Kidney epithelial cell (primary cell): ENCODE results near the gene VSTM1. TPM values are rescaled to one million over a fixed set of nuclear protein-coding genes. Genes with fewer than 3 reads are reported as not detected.

Experiments used
- DNase-seq: peaks from one replicate; pipeline ENCODE4 v3.0.0-alpha.2; 2010; ENCODE audit warnings: low read depth
- H3K27me3 ChIP-seq: 2 replicates; pipeline ENCODE4 v1.6.0; 2011; ENCODE audit warnings: low read length; ENCODE audit not compliant: control insufficient read depth, insufficient read depth
- H3K36me3 ChIP-seq: 2 replicates; pipeline ENCODE4 v1.5.1; 2011; ENCODE audit warnings: low read length; ENCODE audit not compliant: control insufficient read depth, insufficient read depth
- H3K4me3 ChIP-seq: 2 replicates; pipeline ENCODE4 v1.5.1; 2011; ENCODE audit warnings: low read depth, mild to moderate bottlenecking, control low read depth, low read length
- CTCF ChIP-seq: IDR thresholded peaks from 2 replicates; pipeline ENCODE4 v1.5.1; 2011; ENCODE audit warnings: mild to moderate bottlenecking, moderate library complexity, low read length, control low read depth, inconsistent platforms; ENCODE audit not compliant: insufficient read depth, poor library complexity, severe bottlenecking
- total RNA-seq: library from RNA; depleted of rRNA; stranded (reverse); fragments of >200 nt; gene quantifications from 2 replicates; pipeline ENCODE4 v1.2.3, GENCODE V29; 2015

The VSTM1 gene
- total RNA-seq, 1 donor from 2014 or later, result not detected

- Histone ChIP-seq H3K27me3 (no peaks in the 10 kb centered on the region), H3K4me3 (no peak overlapping the region), H3K36me3 (no peaks in the 10 kb centered on the region)
- no peak for DNase-seq
- TF ChIP-seq CTCF, result peak; percentile 32
Observed at GRCh38 chr19:54030895-54031586, 32.7 kb downstream of the VSTM1 start.

DNA sequence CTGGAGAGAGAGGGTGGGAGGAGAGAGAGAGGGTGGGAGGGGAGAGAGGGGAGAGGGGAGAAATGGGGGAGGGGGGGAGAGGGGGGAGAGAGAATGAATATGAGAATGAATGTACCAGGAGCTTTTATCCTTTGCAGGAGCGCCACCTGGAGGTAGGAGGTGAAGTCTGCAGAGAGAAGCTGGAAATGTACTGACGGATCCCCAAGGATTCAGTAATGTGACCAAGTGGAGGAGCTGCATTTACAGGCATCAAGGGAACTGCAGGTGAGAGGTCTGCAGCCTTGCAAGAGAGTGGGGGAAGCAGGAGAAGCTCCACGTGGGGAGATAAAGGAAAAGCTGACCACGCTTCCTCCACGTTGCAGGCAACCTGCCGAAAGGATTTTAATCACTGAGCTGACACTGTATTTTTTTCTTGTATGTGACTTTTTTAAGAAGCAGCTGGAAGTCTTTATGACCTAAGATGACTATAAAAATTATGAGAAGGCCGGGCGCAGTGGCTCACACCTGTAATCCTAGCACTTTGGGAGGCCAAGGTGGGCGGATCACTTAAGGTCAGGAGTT, 33.7 kb downstream of the VSTM1 start:
- DNase-seq, result no peak
- no peaks in the 10 kb centered on the region for H3K27me3 ChIP-seq
- no peak overlapping the region for H3K4me3 ChIP-seq
- peak; percentile 69 for TF ChIP-seq CTCF
- H3K36me3 ChIP-seq, result no peaks in the 10 kb centered on the region

DNA sequence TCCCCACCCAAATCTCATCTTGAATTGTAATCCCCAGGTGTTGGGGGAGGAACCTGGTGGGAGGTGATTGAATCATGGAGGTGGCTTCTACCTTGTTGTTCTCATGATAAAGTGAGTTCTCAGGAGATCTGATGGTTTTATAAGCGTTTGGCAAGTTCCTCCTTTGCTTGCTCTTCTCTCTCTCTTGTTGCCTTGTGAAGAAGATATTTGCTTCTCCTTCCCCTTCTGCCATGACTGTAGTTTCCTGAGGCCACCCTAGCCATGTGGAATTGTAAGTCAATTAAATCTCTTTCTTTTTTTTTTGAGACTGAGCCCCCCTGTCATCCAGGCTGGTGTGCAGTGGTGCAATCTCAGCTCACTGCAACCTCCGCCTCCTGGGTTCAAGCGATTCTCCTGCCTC, 34.4 kb downstream of the VSTM1 start:
- Histone ChIP-seq H3K27me3 (no peaks in the 10 kb centered on the region), H3K36me3 (no peaks in the 10 kb centered on the region), H3K4me3 (no peak overlapping the region)
- TF ChIP-seq CTCF, result no peak
- DNase-seq, result no peak

GRCh38 chr19:54026656-54027055, 37.0 kb downstream of the VSTM1 start:
- H3K36me3 ChIP-seq, result no peaks in the 10 kb centered on the region
- H3K4me3 ChIP-seq, result no peak overlapping the region
- H3K27me3 ChIP-seq, result no peaks in the 10 kb centered on the region
- no peak for TF ChIP-seq CTCF
- DNase-seq, result no peak

GRCh38 chr19:54024660-54025059, 39.0 kb downstream of the VSTM1 start:
- Histone ChIP-seq H3K36me3 (no peaks in the 10 kb centered on the region), H3K4me3 (no peak overlapping the region), H3K27me3 (no peaks in the 10 kb centered on the region)
- TF ChIP-seq CTCF, result no peak
- DNase-seq, result no peak

- no peak for DNase-seq
- no peak for TF ChIP-seq CTCF
- no peak overlapping the region for H3K4me3 ChIP-seq
- no peaks in the 10 kb centered on the region for H3K27me3 ChIP-seq
- no peaks in the 10 kb centered on the region for H3K36me3 ChIP-seq
Observed at GRCh38 chr19:54023191-54023590, 40.5 kb downstream of the VSTM1 start.
